ES-I3 (cell line): ENCODE results near the gene WSCD2.

ENCODE experiments used
- H3K36me3 ChIP-seq: 2 replicates; pipeline ENCODE4 v1.6.1; 2013; ENCODE audit warnings: mild to moderate bottlenecking, low read length, control low read depth, moderate library complexity; ENCODE audit not compliant: insufficient read depth
- H3K4me1 ChIP-seq: 2 replicates; pipeline ENCODE4 v1.6.1; 2013; ENCODE audit warnings: mild to moderate bottlenecking, control low read depth, low read length; ENCODE audit not compliant: insufficient read depth
- H3K9ac ChIP-seq: 2 replicates; pipeline ENCODE4 v1.6.1; 2013; ENCODE audit warnings: low read depth, mild to moderate bottlenecking, low read length, moderate library complexity
- H3K9me3 ChIP-seq: 2 replicates; pipeline ENCODE4 v1.6.1; 2013; ENCODE audit warnings: mild to moderate bottlenecking, low read length, moderate library complexity; ENCODE audit not compliant: control insufficient read depth, insufficient read depth

WSCD2 gene

GRCh38 chr12:108129017-108129812 lies at the start of gene WSCD2:
Gene WSCD2 (plus strand): TSS chr12:108129288. CDS start chr12:108195833, 66,545 bp downstream.
- Histone ChIP-seq H3K36me3 (no peaks in the 10 kb centered on the region), H3K9me3 (no peaks in the 10 kb centered on the region), H3K4me1 (0 out of 2 replicates have a peak, but pooled peaks cover 4% of the 10 kb centered on the region), H3K9ac (peak within 1 kb of the TSS; percentile 64)

GRCh38 chr12:108079721-108080120 lies 49.4 kb upstream of the WSCD2 start:
- H3K9ac ChIP-seq: no peak overlapping the region
- peaks cover 5% of the 10 kb centered on the region for H3K4me1 ChIP-seq
- H3K36me3 ChIP-seq: no peaks in the 10 kb centered on the region
- no peaks in the 10 kb centered on the region for H3K9me3 ChIP-seq

GRCh38 chr12:108080363-108080762 lies 48.7 kb upstream of the WSCD2 start:
- no peak overlapping the region for H3K9ac ChIP-seq
- no peaks in the 10 kb centered on the region for H3K36me3 ChIP-seq
- peaks cover 5% of the 10 kb centered on the region for H3K4me1 ChIP-seq
- H3K9me3 ChIP-seq: no peaks in the 10 kb centered on the region

GRCh38 chr12:108082485-108082884 lies 46.6 kb upstream of the WSCD2 start:
- Histone ChIP-seq H3K9me3 (0 out of 2 replicates have a peak, but pooled peaks cover 3% of the 10 kb centered on the region), H3K36me3 (no peaks in the 10 kb centered on the region), H3K4me1 (peaks cover 5% of the 10 kb centered on the region), H3K9ac (no peak overlapping the region)

GRCh38 chr12:108087900-108088299 lies 41.2 kb upstream of the WSCD2 start:
- H3K4me1 ChIP-seq: peaks cover 13% of the 10 kb centered on the region
- H3K9me3 ChIP-seq: peaks cover 9% of the 10 kb centered on the region; the same call in 1 of the 2 replicates
- H3K9ac ChIP-seq: no peak overlapping the region
- no peaks in the 10 kb centered on the region for H3K36me3 ChIP-seq

GRCh38 chr12:108090107-108090899 lies 38.8 kb upstream of the WSCD2 start:
- peaks cover 9% of the 10 kb centered on the region; the same call in 1 of the 2 replicates for H3K9me3 ChIP-seq

GRCh38 chr12:108090932-108091678 lies 38.0 kb upstream of the WSCD2 start:
- Histone ChIP-seq H3K9ac (no peak overlapping the region), H3K4me1 (peaks cover 13% of the 10 kb centered on the region), H3K9me3 (peaks cover 9% of the 10 kb centered on the region; the same call in 1 of the 2 replicates), H3K36me3 (no peaks in the 10 kb centered on the region)

More at GRCh38 chr12:108090107-108090899, 38.8 kb upstream of the WSCD2 start:
- peaks cover 13% of the 10 kb centered on the region for H3K4me1 ChIP-seq
- H3K9ac ChIP-seq: peak overlapping the region; percentile 35
- H3K36me3 ChIP-seq: no peaks in the 10 kb centered on the region

- peaks cover 13% of the 10 kb centered on the region for H3K4me1 ChIP-seq
- H3K9me3 ChIP-seq: peaks cover 9% of the 10 kb centered on the region; the same call in 1 of the 2 replicates
- no peak overlapping the region for H3K9ac ChIP-seq
- H3K36me3 ChIP-seq: no peaks in the 10 kb centered on the region
Observed at GRCh38 chr12:108091679-108092051, 37.4 kb upstream of the WSCD2 start.

- no peaks in the 10 kb centered on the region for H3K9me3 ChIP-seq
- H3K4me1 ChIP-seq: peaks cover 13% of the 10 kb centered on the region
- H3K9ac ChIP-seq: no peak overlapping the region
- H3K36me3 ChIP-seq: no peaks in the 10 kb centered on the region
Observed at GRCh38 chr12:108093209-108093608, 35.9 kb upstream of the WSCD2 start.

- Histone ChIP-seq H3K9ac (no peak overlapping the region), H3K9me3 (no peaks in the 10 kb centered on the region), H3K4me1 (peaks cover 13% of the 10 kb centered on the region), H3K36me3 (no peaks in the 10 kb centered on the region)
Observed at GRCh38 chr12:108094056-108094649, 34.9 kb upstream of the WSCD2 start.

GRCh38 chr12:108097160-108097911 lies 31.8 kb upstream of the WSCD2 start:
- no peaks in the 10 kb centered on the region for H3K36me3 ChIP-seq
- H3K9me3 ChIP-seq: no peaks in the 10 kb centered on the region
- peaks cover 7% of the 10 kb centered on the region; the same call in 1 of the 2 replicates for H3K4me1 ChIP-seq
- H3K9ac ChIP-seq: no peak overlapping the region

- H3K9ac ChIP-seq: no peak overlapping the region
- H3K4me1 ChIP-seq: peaks cover 7% of the 10 kb centered on the region; the same call in 1 of the 2 replicates
- H3K9me3 ChIP-seq: no peaks in the 10 kb centered on the region
Observed at GRCh38 chr12:108098374-108098773, 30.7 kb upstream of the WSCD2 start.

GRCh38 chr12:108099073-108099472 lies 30.0 kb upstream of the WSCD2 start:
- Histone ChIP-seq H3K36me3 (no peaks in the 10 kb centered on the region), H3K9me3 (no peaks in the 10 kb centered on the region), H3K4me1 (peaks cover 7% of the 10 kb centered on the region; the same call in 1 of the 2 replicates), H3K9ac (no peak overlapping the region)

More at GRCh38 chr12:108098374-108098773, 30.7 kb upstream of the WSCD2 start:
- H3K36me3 ChIP-seq: no peaks in the 10 kb centered on the region
